HFF-Myc (cell line): ENCODE measurements around the gene SS18L1.

Source experiments
- DNase-seq: peaks from one replicate; pipeline ENCODE4 v3.0.0-alpha.2; 2011; ENCODE audit warnings: low read depth; ENCODE audit errors: extremely low read depth
- H3K4me3 ChIP-seq: replicated peaks from 2 replicates; pipeline ENCODE4 v1.5.1; 2011; ENCODE audit warnings: low read depth, mild to moderate bottlenecking, control low read depth, low read length
- TF ChIP-seq, protein P1 (sequence below): IDR thresholded peaks from 2 replicates; pipeline ENCODE4 v1.5.1; 2012; ENCODE audit warnings: mild to moderate bottlenecking, low read depth, low read length, control low read depth; ENCODE audit errors: missing control alignments

The SS18L1 gene

DNA sequence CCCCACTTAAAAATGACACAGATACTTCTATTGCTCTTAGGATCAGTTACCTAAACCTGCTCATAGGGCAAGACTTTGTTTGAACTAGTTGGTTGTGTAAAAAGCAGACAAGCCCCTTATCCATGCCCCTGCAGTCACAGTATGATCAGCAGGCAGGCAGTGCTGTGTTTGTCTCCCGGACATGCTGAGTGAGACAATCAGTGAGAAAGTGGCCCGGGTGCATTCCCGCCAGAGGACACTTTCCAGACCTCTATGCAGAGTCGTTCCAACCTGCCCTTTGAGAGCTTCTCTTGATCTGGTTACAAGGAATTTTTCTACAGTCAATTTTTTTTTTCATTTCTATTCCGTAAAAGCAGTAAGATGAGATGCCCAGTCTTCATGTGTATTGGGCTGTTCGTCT, 15.1 kb upstream of the SS18L1 start:
- no peak for DNase-seq
- TF ChIP-seq, protein P1, sequence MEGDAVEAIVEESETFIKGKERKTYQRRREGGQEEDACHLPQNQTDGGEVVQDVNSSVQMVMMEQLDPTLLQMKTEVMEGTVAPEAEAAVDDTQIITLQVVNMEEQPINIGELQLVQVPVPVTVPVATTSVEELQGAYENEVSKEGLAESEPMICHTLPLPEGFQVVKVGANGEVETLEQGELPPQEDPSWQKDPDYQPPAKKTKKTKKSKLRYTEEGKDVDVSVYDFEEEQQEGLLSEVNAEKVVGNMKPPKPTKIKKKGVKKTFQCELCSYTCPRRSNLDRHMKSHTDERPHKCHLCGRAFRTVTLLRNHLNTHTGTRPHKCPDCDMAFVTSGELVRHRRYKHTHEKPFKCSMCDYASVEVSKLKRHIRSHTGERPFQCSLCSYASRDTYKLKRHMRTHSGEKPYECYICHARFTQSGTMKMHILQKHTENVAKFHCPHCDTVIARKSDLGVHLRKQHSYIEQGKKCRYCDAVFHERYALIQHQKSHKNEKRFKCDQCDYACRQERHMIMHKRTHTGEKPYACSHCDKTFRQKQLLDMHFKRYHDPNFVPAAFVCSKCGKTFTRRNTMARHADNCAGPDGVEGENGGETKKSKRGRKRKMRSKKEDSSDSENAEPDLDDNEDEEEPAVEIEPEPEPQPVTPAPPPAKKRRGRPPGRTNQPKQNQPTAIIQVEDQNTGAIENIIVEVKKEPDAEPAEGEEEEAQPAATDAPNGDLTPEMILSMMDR: no peak
- H3K4me3 ChIP-seq: no peak overlapping the region

- H3K4me3 ChIP-seq: no peak overlapping the region
- TF ChIP-seq, protein P1: no peak
- DNase-seq: no peak
These were observed 13.6 kb upstream of the SS18L1 start for GRCh38 chr20:62129731-62130531.

DNA sequence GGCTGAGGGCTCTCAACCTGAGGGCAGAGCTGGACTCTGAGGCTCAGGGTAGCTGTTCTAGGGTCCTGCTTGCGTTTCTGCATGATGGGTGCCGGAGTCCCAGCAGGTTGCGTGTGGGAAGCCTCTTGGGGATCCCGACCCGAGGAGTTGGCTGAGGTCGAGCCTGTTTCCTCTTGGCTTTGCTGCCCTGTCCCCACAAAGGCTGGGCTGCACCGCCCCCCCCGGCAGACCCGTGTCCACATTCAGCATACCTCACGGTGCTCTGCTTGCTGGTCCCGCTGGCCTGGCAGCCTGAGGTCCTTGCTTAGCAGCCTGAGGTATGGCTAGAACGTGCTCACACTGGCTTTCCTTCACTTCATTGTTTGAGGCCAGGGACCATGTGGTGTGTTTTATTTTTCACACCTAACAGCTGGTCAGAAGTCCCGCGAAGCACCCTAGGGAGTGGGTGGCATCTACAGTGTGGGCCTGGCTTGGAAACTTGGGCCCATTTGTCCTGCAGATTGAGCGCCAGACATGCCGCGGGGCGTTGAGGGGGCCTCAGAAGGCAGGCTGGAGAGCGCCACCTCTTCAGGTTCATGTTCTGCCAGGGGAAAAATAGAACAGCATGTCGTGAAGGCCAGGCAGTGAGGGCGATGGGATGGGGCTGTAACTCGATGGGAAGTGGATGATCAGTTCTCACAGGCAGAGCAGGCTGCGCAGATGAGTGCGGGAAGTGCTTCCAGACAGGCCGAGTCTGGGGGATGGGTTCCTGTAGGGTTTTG, 11.8 kb upstream of the SS18L1 start:
- TF ChIP-seq, protein P1: no peak
- DNase-seq: no peak
- no peak overlapping the region for H3K4me3 ChIP-seq

DNA sequence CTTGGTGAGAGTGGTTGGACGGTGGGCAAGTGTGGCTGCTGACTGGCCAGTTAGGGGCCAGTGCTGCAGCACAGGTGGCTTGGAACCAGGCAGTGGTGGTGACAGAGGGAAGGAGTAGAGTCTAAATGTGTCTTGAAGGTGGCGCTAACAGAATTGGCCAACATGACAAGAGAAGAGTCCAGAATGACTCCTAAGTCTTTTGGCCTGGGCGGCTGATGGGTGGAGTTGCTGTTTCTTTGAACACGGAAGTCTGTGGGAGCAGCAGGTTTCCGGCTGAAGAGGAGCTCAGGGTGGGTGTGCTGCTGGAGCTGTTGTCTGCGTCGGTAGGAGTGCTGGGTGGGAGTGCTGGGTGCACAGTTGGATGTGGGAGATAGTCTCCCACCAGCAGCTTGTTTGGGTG, 11.1 kb upstream of the SS18L1 start:
- no peak for DNase-seq
- no peak overlapping the region for H3K4me3 ChIP-seq
- TF ChIP-seq, protein P1: no peak

- H3K4me3 ChIP-seq: no peak overlapping the region
- DNase-seq: no peak
- TF ChIP-seq, protein P1: no peak
These were observed 10.3 kb upstream of the SS18L1 start for GRCh38 chr20:62133051-62133845.

GRCh38 chr20:62133864-62134263, 9.7 kb upstream of the SS18L1 start:
- no peak for DNase-seq
- H3K4me3 ChIP-seq: no peak overlapping the region
- TF ChIP-seq, protein P1: peak; percentile 20
